Suppressor macrophage treated with lipopolysaccharide for 4 hours (primary cell): ENCODE results near the gene DCTPP1.

ENCODE experiments used
- DNase-seq: peaks from one replicate; pipeline ENCODE4 v3.0.0-alpha.2; 2020

The DCTPP1 gene

GRCh38 chr16:30446203-30446595, 16.4 kb upstream of the DCTPP1 start:
- DNase-seq: no peak

- DNase-seq: peak; percentile 99
Measured at GRCh38 chr16:30445408-30446202, 15.8 kb upstream of the DCTPP1 start, which contains the start of gene SEPHS2. SEPHS2 (minus strand) TSS chr16:30445874; CDS start chr16:30445727, 147 bp downstream.

GRCh38 chr16:30445149-30445407, 15.2 kb upstream of the DCTPP1 start:
- DNase-seq: no peak

GRCh38 chr16:30444231-30445148, 14.7 kb upstream of the DCTPP1 start:
- DNase-seq: no peak

- peak; percentile 57 for DNase-seq
Measured at GRCh38 chr16:30443631-30444030, 13.8 kb upstream of the DCTPP1 start.

- DNase-seq: peak; percentile 81
Measured at GRCh38 chr16:30439720-30440348, 10.0 kb upstream of the DCTPP1 start.

GRCh38 chr16:30438835-30439234, 9.0 kb upstream of the DCTPP1 start:
- no peak for DNase-seq

- DNase-seq: no peak
Measured at GRCh38 chr16:30437511-30438046, 7.7 kb upstream of the DCTPP1 start.

- DNase-seq: no peak
Measured at GRCh38 chr16:30434852-30435251, 5.0 kb upstream of the DCTPP1 start.

- DNase-seq: no peak
Measured at GRCh38 chr16:30430428-30430970, 669 bp upstream of the DCTPP1 start.

- DNase-seq: no peak
Measured at GRCh38 chr16:30429418-30429677, 482 bp downstream of the DCTPP1 start.

GRCh38 chr16:30428055-30428454, 1.8 kb downstream of the DCTPP1 start:
- no peak for DNase-seq

- no peak for DNase-seq
Measured at GRCh38 chr16:30421010-30421409, 8.8 kb downstream of the DCTPP1 start.

GRCh38 chr16:30418350-30419181, 11.3 kb downstream of the DCTPP1 start:
- no peak for DNase-seq

GRCh38 chr16:30417529-30418349, 12.1 kb downstream of the DCTPP1 start:
- DNase-seq: peak; percentile 90

- no peak for DNase-seq
Measured at GRCh38 chr16:30416624-30417528, 13.0 kb downstream of the DCTPP1 start.

GRCh38 chr16:30416047-30416603, 13.7 kb downstream of the DCTPP1 start:
- no peak for DNase-seq

GRCh38 chr16:30414159-30414558, 15.7 kb downstream of the DCTPP1 start:
- no peak for DNase-seq

- DNase-seq: no peak
Measured at GRCh38 chr16:30413112-30413806, 16.6 kb downstream of the DCTPP1 start.
